Measurements from ENCODE around the gene NSD1. TPM values are rescaled to one million over a fixed set of nuclear protein-coding genes. Genes with fewer than 3 reads are reported as not detected.

NSD1 gene
- total and polyA plus RNA-seq, 9 of the 15 experiments (the other 6 are each of a cell fraction or from before 2014, with no cell fraction given), result 3.8 to 51.0 (median 24.7) TPM

- FAIRE-seq, result no peak
- Histone ChIP-seq H3K9me3 (replicated peaks; ENCODE audit: control insufficient read depth, insufficient read depth, low read depth, low read length) (no peaks in the 10 kb centered on the region), H3K9me1 (ENCODE audit: control insufficient read depth, insufficient read depth, low read length) (no peaks in the 10 kb centered on the region), H2AFZ (ENCODE audit: low read depth, low read length) (no peak overlapping the region), H3K27ac (ENCODE audit: extremely low read depth, low read depth, low read length) (no peak overlapping the region), H3K4me2 (ENCODE audit: insufficient read depth, low read length) (no peak overlapping the region), H3K4me1 (replicated peaks in 1 of 2; ENCODE audit: control insufficient read depth in 2 of 2, insufficient read depth in 2 of 2, low read length in 2 of 2) (peaks cover 0 to 53% of the 10 kb centered on the region in 2 experiments; a peak in 2 of 5 replicates), H3K27me3 (ENCODE audit: control insufficient read depth in 2 of 2, insufficient read depth in 2 of 2, low read length in 2 of 2) (no peaks in the 10 kb centered on the region), H4K20me1 (replicated peaks; ENCODE audit: control insufficient read depth, insufficient read depth, low read length) (no peaks in the 10 kb centered on the region), H3K79me2 (ENCODE audit: control insufficient read depth, insufficient read depth, low read length) (no peaks in the 10 kb centered on the region), H3K4me3 (no peak overlapping the region), H3K9ac (ENCODE audit: insufficient read depth in 1 of 2, low read depth in 2 of 2, low read length in 2 of 2) (no peak overlapping the region; a peak in 1 of 4 replicates), H3K36me3 (ENCODE audit: control insufficient read depth, insufficient read depth, low read length) (peaks cover 5% of the 10 kb centered on the region; the same call in 2 of the 3 replicates)
- intact Hi-C loops (cut with micrococcal nuclease) (loop anchor here (5.0 kb wide), 1 partner anchor 277 kb away; no protein-coding TSS in a partner anchor), in situ Hi-C loops (cut with MboI) (no loop called here)
- POLR2A ChIA-PET, result interaction anchor here (0.6 kb wide), 1 partner anchor 87 kb away, joined by 4 read pairs; no protein-coding TSS in a partner anchor
- no peak for TF ChIP-seq CBX3 (IDR thresholded peaks at IDR 0.05; ENCODE audit: borderline replicate concordance in 1 of 2, low read length in 2 of 2)
- peak; percentile 37; the same call in 1 of the 2 replicates for TF ChIP-seq ZNF316 (IDR thresholded peaks at IDR 0.05)
- TF ChIP-seq PKNOX1 (IDR thresholded peaks at IDR 0.05), result no peak
- TF ChIP-seq ZNF263 (CRISPR knock-in tag; IDR thresholded peaks at IDR 0.05; ENCODE audit: borderline replicate concordance), result peak; percentile 54; the same call in 1 of the 2 replicates
- no peak for DNase-seq (ENCODE audit: extremely low read depth in 1 of 4, low spot score in 3 of 4)
- CTCF ChIA-PET (ENCODE audit: low intra/inter-chr PET ratio), result no interaction called here
- 75% methylated on average over 11 of the region's 12 CpGs for WGBS (ENCODE audit: insufficient coverage, low coverage, missing lambda C conversion rate)
- ATAC-seq, result no peak
- BruUV-seq (replicated peaks), result no TSS peak
These were observed 39.1 kb upstream of the NSD1 start for GRCh38 chr5:177094224-177095087.

Measured in K562 (cell line).